Kidney epithelial cell (primary cell): ENCODE data around the gene RHEBL1. TPM values are rescaled to one million over a fixed set of nuclear protein-coding genes. Genes with fewer than 3 reads are reported as not detected.

Experiments
- DNase-seq: peaks from one replicate; pipeline ENCODE4 v3.0.0-alpha.2; 2010; ENCODE audit warnings: low read depth
- H3K27me3 ChIP-seq: 2 replicates; pipeline ENCODE4 v1.6.0; 2011; ENCODE audit warnings: low read length; ENCODE audit not compliant: control insufficient read depth, insufficient read depth
- H3K36me3 ChIP-seq: 2 replicates; pipeline ENCODE4 v1.5.1; 2011; ENCODE audit warnings: low read length; ENCODE audit not compliant: control insufficient read depth, insufficient read depth
- H3K4me3 ChIP-seq: 2 replicates; pipeline ENCODE4 v1.5.1; 2011; ENCODE audit warnings: low read depth, mild to moderate bottlenecking, control low read depth, low read length
- total RNA-seq: library from RNA; depleted of rRNA; stranded (reverse); fragments of >200 nt; gene quantifications from 2 replicates; pipeline ENCODE4 v1.2.3, GENCODE V29; 2015
- TF ChIP-seq, protein P1 (sequence below): IDR thresholded peaks from 2 replicates; pipeline ENCODE4 v1.5.1; 2011; ENCODE audit warnings: mild to moderate bottlenecking, moderate library complexity, low read length, control low read depth, inconsistent platforms; ENCODE audit not compliant: insufficient read depth, poor library complexity, severe bottlenecking

RHEBL1 gene
- total RNA-seq, 1 donor from 2014 or later: 5.1 TPM

DNA sequence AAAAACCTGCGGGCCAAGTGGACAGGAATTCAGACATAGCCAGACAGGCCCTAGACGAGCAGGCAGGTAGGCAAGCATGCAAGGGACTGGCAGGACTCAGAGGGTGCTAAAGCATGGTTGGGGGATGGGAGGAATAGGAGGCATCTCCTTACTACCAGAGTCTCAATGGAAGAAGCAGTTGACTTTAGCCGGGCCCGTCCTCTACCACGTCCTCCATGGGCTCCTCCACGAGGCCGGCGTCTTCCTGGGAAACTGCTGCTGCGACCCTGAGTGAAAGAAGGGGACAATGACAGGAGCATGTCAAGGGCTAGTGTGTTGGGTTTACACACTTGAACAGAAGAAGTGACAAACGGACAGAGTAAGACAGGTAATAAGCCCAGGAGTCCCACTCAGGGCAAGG lies 20.8 kb downstream of the RHEBL1 start:
- H3K4me3 ChIP-seq: no peak overlapping the region
- no peaks in the 10 kb centered on the region for H3K27me3 ChIP-seq
- peaks cover 8% of the 10 kb centered on the region for H3K36me3 ChIP-seq
- TF ChIP-seq, protein P1, sequence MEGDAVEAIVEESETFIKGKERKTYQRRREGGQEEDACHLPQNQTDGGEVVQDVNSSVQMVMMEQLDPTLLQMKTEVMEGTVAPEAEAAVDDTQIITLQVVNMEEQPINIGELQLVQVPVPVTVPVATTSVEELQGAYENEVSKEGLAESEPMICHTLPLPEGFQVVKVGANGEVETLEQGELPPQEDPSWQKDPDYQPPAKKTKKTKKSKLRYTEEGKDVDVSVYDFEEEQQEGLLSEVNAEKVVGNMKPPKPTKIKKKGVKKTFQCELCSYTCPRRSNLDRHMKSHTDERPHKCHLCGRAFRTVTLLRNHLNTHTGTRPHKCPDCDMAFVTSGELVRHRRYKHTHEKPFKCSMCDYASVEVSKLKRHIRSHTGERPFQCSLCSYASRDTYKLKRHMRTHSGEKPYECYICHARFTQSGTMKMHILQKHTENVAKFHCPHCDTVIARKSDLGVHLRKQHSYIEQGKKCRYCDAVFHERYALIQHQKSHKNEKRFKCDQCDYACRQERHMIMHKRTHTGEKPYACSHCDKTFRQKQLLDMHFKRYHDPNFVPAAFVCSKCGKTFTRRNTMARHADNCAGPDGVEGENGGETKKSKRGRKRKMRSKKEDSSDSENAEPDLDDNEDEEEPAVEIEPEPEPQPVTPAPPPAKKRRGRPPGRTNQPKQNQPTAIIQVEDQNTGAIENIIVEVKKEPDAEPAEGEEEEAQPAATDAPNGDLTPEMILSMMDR: no peak
- DNase-seq: no peak

DNA sequence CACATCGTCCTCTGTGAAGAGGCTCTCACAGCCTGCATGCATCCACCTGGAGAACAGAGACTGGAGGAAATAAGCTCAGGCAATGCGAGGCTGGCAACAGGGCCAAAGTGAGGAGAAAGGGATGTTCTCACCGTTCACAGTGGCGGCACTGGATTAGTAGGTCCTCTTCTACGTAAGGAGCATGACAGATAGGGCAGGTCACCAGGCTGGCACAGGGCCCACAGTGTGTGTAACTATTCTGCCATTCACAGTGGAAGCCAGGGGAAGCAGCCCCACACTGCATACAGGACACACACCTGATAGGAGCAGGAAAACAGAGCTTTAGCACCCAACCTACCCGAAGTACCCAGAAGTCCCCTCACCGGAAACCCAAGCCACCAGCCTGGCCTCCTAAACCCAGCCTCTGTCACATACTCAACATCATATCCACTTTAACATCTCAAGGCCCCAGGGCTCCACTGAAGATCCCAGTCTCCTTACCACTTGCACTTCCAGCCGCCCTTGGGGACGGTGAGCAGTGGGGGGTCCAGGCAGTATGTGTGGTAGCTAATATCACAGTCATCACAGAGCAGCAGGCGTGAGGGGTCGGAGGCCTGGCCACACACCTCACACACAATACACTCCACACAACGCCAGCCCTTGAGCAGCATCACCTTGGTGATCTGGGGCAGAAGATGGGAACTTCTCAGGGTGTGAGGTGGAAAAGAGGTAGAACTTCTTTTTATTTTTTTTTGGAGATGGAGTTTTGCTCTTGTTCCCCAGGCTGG lies 23.5 kb downstream of the RHEBL1 start:
- no peaks in the 10 kb centered on the region for H3K27me3 ChIP-seq
- no peak overlapping the region for H3K4me3 ChIP-seq
- TF ChIP-seq, protein P1: no peak
- DNase-seq: no peak
- H3K36me3 ChIP-seq: peaks cover 11% of the 10 kb centered on the region

DNA sequence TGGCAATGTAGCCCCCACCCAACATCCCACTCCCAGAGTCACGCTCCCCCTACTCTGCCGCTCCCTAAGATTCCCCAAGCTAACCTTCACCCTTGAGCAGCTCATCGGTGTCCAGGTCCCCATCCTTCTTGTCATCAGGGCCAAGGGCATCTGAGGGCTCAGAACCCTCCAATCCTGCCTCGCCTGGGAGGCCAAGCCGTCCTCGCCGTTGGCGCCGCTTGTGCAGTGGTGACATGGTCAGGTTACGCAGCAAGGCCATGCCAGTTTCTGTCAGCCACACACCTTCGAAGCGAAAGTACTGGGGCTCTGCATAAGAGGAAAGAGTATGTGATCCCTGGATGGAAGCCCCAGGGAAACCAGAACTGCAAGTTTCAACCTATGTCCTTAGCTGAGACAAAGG lies 25.1 kb downstream of the RHEBL1 start:
- TF ChIP-seq, protein P1: no peak
- no peak for DNase-seq
- Histone ChIP-seq H3K4me3 (no peak overlapping the region), H3K27me3 (no peaks in the 10 kb centered on the region), H3K36me3 (peaks cover 8% of the 10 kb centered on the region)

DNA sequence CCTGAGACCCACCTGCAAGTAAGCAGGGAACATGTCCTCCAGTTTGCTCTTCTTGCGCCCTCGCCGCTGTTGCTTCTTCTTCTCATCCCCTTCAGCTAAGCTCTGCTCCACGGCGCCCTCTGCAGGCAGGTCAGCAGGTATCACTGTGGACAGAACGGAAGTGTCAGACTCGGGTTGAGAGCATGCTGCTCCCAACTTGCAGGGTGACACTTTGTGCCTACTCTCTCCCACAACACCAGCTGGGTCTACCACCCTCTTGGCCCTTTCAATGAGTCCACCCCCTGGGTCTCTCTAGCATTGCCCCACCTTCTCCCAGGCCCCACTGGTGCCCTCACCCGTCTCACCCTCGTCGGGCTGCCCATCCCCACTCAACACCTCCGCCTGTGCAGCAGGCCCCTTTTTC lies 25.9 kb downstream of the RHEBL1 start:
- Histone ChIP-seq H3K4me3 (no peak overlapping the region), H3K27me3 (no peaks in the 10 kb centered on the region), H3K36me3 (peaks cover 9% of the 10 kb centered on the region)
- DNase-seq: no peak
- TF ChIP-seq, protein P1: peak; percentile 68

DNA sequence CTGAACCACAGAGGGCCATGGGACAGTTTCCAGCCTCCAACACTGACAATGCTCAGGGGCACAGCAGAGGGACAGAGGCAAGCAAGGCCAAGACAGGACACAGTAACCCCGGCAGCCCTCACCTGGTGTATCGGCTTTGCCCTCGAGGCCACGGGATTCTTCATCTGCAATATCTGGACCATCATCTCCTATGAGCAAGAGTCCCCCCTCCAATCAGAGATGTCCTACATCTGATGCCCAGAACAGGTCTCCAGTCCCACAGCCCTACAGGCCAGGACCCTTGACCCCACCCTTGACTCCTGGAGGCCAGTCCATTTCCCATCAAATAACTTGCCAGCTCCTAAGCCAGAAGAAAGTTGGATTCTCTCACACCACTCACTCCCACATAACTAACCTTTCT lies 26.5 kb downstream of the RHEBL1 start:
- Histone ChIP-seq H3K27me3 (no peaks in the 10 kb centered on the region), H3K4me3 (no peak overlapping the region), H3K36me3 (peaks cover 8% of the 10 kb centered on the region)
- no peak for DNase-seq
- TF ChIP-seq, protein P1: no peak
